ENCODE measurements around the gene MYO1E.

DNA sequence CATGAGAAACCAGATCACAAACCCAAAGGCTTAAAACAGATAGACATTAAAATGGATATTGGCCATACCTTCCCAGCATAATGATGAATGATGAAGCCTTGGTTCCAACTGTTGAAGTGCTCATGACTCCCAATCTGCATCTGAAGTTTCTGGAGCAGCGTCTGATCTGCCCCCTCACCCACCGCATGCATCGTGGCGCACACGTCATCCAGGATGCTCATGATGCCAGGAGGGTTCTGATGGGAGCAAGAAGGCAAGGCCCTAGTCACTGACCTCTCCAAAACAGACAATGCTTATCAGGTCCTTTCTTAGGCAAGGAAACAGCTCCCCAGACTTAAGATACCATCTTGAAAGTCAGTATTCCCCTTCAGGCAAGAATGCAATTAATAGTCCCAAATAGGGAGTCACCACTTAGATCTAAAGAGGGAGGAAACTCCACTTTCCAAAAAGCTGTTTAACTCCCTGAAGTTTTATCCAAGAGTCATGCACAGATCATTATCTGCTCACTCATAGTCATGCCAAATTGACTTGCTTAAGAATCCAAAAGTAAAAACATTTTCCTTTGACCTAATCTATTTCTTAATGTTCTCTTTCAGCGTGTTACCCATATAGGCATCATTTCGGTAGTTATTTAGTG is 163.9 kb downstream of the MYO1E start:
- TF ChIP-seq, protein P1, sequence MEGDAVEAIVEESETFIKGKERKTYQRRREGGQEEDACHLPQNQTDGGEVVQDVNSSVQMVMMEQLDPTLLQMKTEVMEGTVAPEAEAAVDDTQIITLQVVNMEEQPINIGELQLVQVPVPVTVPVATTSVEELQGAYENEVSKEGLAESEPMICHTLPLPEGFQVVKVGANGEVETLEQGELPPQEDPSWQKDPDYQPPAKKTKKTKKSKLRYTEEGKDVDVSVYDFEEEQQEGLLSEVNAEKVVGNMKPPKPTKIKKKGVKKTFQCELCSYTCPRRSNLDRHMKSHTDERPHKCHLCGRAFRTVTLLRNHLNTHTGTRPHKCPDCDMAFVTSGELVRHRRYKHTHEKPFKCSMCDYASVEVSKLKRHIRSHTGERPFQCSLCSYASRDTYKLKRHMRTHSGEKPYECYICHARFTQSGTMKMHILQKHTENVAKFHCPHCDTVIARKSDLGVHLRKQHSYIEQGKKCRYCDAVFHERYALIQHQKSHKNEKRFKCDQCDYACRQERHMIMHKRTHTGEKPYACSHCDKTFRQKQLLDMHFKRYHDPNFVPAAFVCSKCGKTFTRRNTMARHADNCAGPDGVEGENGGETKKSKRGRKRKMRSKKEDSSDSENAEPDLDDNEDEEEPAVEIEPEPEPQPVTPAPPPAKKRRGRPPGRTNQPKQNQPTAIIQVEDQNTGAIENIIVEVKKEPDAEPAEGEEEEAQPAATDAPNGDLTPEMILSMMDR (IDR thresholded peaks at IDR 0.05; ENCODE audit: poor library complexity, severe bottlenecking) = no peak
- TF ChIP-seq POLR2AphosphoS5 (IDR thresholded peaks at IDR 0.05) = no peak
- TF ChIP-seq TAF1 (IDR thresholded peaks at IDR 0.05; ENCODE audit: low read depth) = no peak
- TF ChIP-seq, protein P2, sequence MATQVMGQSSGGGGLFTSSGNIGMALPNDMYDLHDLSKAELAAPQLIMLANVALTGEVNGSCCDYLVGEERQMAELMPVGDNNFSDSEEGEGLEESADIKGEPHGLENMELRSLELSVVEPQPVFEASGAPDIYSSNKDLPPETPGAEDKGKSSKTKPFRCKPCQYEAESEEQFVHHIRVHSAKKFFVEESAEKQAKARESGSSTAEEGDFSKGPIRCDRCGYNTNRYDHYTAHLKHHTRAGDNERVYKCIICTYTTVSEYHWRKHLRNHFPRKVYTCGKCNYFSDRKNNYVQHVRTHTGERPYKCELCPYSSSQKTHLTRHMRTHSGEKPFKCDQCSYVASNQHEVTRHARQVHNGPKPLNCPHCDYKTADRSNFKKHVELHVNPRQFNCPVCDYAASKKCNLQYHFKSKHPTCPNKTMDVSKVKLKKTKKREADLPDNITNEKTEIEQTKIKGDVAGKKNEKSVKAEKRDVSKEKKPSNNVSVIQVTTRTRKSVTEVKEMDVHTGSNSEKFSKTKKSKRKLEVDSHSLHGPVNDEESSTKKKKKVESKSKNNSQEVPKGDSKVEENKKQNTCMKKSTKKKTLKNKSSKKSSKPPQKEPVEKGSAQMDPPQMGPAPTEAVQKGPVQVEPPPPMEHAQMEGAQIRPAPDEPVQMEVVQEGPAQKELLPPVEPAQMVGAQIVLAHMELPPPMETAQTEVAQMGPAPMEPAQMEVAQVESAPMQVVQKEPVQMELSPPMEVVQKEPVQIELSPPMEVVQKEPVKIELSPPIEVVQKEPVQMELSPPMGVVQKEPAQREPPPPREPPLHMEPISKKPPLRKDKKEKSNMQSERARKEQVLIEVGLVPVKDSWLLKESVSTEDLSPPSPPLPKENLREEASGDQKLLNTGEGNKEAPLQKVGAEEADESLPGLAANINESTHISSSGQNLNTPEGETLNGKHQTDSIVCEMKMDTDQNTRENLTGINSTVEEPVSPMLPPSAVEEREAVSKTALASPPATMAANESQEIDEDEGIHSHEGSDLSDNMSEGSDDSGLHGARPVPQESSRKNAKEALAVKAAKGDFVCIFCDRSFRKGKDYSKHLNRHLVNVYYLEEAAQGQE (IDR thresholded peaks at IDR 0.05; ENCODE audit: borderline replicate concordance) = no peak
- TF ChIP-seq EZH2 (IDR thresholded peaks at IDR 0.05; ENCODE audit: borderline replicate concordance, insufficient read depth, low read length, poor library complexity, severe bottlenecking) = no peak
- TF ChIP-seq EP300 (conservative IDR thresholded peaks at IDR 0.05; ENCODE audit: poor library complexity, severe bottlenecking) = no peak
